Transverse colon (tissue), 4 donors: ENCODE measurements around the gene FER. TPM values are rescaled to one million over a fixed set of nuclear protein-coding genes. Genes with fewer than 3 reads are reported as not detected.

Source experiments
- DNase-seq: peaks from one replicate; pipeline ENCODE4 v3.0.0-alpha.2; 2019
- H3K27ac ChIP-seq, 4 donors: fragments of 200-600 bp; sonication (generic); 2 replicates each; pipeline ENCODE4 v1.5.1; 2016 to 2018; ENCODE audit warnings: inconsistent platforms in 4 of 4
- H3K27me3 ChIP-seq: fragments of 200-600 bp; sonication (generic); 2 replicates; pipeline ENCODE4 v1.5.1; 2017; ENCODE audit warnings: inconsistent platforms
- H3K36me3 ChIP-seq, 4 donors: fragments of 200-600 bp; sonication (generic); 2 replicates each; pipeline ENCODE4 v1.5.1; 2017 to 2019; ENCODE audit warnings: inconsistent platforms in 4 of 4
- H3K4me1 ChIP-seq, 4 donors: fragments of 200-600 bp; sonication (generic); 2 replicates each; pipeline ENCODE4 v1.5.1; 2017 to 2020; ENCODE audit warnings: inconsistent platforms in 4 of 4
- H3K4me3 ChIP-seq, 4 donors: fragments of 200-600 bp; sonication (generic); 1 replicate in 1 of 4; 2 replicates in 3 of 4; pipeline versions ENCODE4 v1.5.1 to v1.6.1; 2017 to 2019; ENCODE audit warnings: inconsistent platforms in 4 of 4
- H3K9me3 ChIP-seq, 2 donors: fragments of 200-600 bp; sonication (generic); 2 replicates each; pipeline ENCODE4 v1.5.1; 2017 to 2019; ENCODE audit warnings: inconsistent platforms in 2 of 2
- CTCF ChIP-seq, 5 experiments: fragments of 200-600 bp in 3 of 5; fragments of 450-650 bp in 2 of 5; sonication (generic) in 3 of 5; IDR thresholded peaks; 1 replicate in 2 of 5; 2 replicates in 3 of 5; pipeline ENCODE4 v1.5.1; 2016 to 2017; ENCODE audit warnings: antibody characterized with exemption in 5 of 5, inconsistent platforms in 3 of 5, mild to moderate bottlenecking in 2 of 5, moderate library complexity in 1 of 5
- EP300 ChIP-seq: sonication (generic); formaldehyde crosslinking; IDR thresholded peaks from one replicate; pipeline ENCODE4 v1.6.1; 2017; ENCODE audit warnings: antibody characterized with exemption, low read depth
- POLR2A ChIP-seq: fragments of 450-650 bp; IDR thresholded peaks from one replicate; pipeline ENCODE4 v1.6.1; 2016; ENCODE audit warnings: antibody characterized with exemption, mild to moderate bottlenecking, moderate library complexity
- POLR2AphosphoS5 ChIP-seq, 3 donors: sonication (generic); formaldehyde crosslinking; IDR thresholded peaks; one replicate each; pipeline ENCODE4 v1.6.1; 2016; ENCODE audit warnings: antibody characterized with exemption in 3 of 3
- WGBS, 2 donors: methylation state at CpG; one replicate each; pipeline ENCODE4 v1.1.5; 2018; ENCODE audit warnings: low coverage in 1 of 2; 5-methylcytosine and 5-hydroxymethylcytosine counted together
- in situ Hi-C, 4 donors: fragments of 200-750 bp; cut with MboI; loops; one replicate each; pipeline versions ENCODE4 v1.15.0 to v1.15.1; 2017; ENCODE audit warnings: low sequenced_read_pairs in 3 of 4, low pct_ligation_motif_present in 1 of 4, low pct_unique_long_range_greater_than_20kb in 1 of 4
- intact Hi-C: fragments of 100-400 bp; cut with DNase I; formaldehyde crosslinking; loops from one replicate; pipeline ENCODE4 v1.15.1; 2023; ENCODE audit warnings: low total_unique reads
- total RNA-seq, 4 donors: library from RNA; depleted of rRNA; stranded (reverse); fragments of >200 nt; gene quantifications; one replicate each; pipeline ENCODE4 v1.1.0, GENCODE V29; 2016

The FER gene
- total RNA-seq, 4 donors from 2014 or later, result 7.5 to 25.5 (median 13.1) TPM

GRCh38 chr5:109028608-109029299 lies 281.1 kb downstream of the FER start:
- 73 to 86% methylated on average over 1 to 2 of the region's 2 CpGs for WGBS, 2 donors

GRCh38 chr5:109029847-109030246 lies 282.1 kb downstream of the FER start:
- 82 to 100% methylated on average over 1 of the region's 1 CpG for WGBS, 2 donors
- TF ChIP-seq POLR2A (no peak), POLR2AphosphoS5 (IDR thresholded peaks at IDR 0.05) (no peak), EP300 (no peak), CTCF (IDR thresholded peaks at IDR 0.05) (no peak)
- intact Hi-C loops, result no loop called here

More at GRCh38 chr5:109028608-109029299, 281.1 kb downstream of the FER start:
- Histone ChIP-seq H3K27me3 (no peaks in the 10 kb centered on the region), H3K4me3 (no peak overlapping the region), H3K27ac (no peak overlapping the region), H3K9me3 (no peaks in the 10 kb centered on the region), H3K4me1 (no peaks in the 10 kb centered on the region), H3K36me3 (no peaks in the 10 kb centered on the region)
- TF ChIP-seq CTCF (IDR thresholded peaks at IDR 0.05) (no peak), POLR2A (no peak), POLR2AphosphoS5 (IDR thresholded peaks at IDR 0.05) (no peak), EP300 (no peak)
- intact Hi-C loops (no loop called here), in situ Hi-C loops (no loop called here)
- no peak for DNase-seq

GRCh38 chr5:109030360-109031143 lies 282.9 kb downstream of the FER start:
- Histone ChIP-seq H3K36me3 (no peaks in the 10 kb centered on the region), H3K4me3 (no peak overlapping the region), H3K27ac (no peak overlapping the region), H3K27me3 (no peaks in the 10 kb centered on the region), H3K4me1 (no peaks in the 10 kb centered on the region), H3K9me3 (no peaks in the 10 kb centered on the region)
- intact Hi-C loops, result no loop called here
- 90 to 100% methylated on average over 1 to 2 of the region's 2 CpGs for WGBS, 2 donors
- no peak for DNase-seq
- in situ Hi-C loops, result no loop called here
- TF ChIP-seq EP300 (no peak), POLR2A (no peak), POLR2AphosphoS5 (IDR thresholded peaks at IDR 0.05) (no peak), CTCF (IDR thresholded peaks at IDR 0.05) (no peak)

More at GRCh38 chr5:109029847-109030246, 282.1 kb downstream of the FER start:
- H3K4me1 ChIP-seq, result no peaks in the 10 kb centered on the region
- H3K27me3 ChIP-seq, result no peaks in the 10 kb centered on the region
- DNase-seq, result no peak
- no peak overlapping the region for H3K27ac ChIP-seq
- no peaks in the 10 kb centered on the region for H3K36me3 ChIP-seq
- no peaks in the 10 kb centered on the region for H3K9me3 ChIP-seq
- in situ Hi-C loops, result no loop called here
- H3K4me3 ChIP-seq, result no peak overlapping the region

- Histone ChIP-seq H3K36me3 (no peaks in the 10 kb centered on the region), H3K27ac (no peak overlapping the region), H3K4me3 (no peak overlapping the region), H3K9me3 (no peaks in the 10 kb centered on the region), H3K27me3 (no peaks in the 10 kb centered on the region), H3K4me1 (no peaks in the 10 kb centered on the region)
- no peak for TF ChIP-seq POLR2AphosphoS5 (IDR thresholded peaks at IDR 0.05)
- no peak for TF ChIP-seq EP300
- TF ChIP-seq CTCF (IDR thresholded peaks at IDR 0.05), result no peak
- no peak for TF ChIP-seq POLR2A
- no peak for DNase-seq
- in situ Hi-C loops, result no loop called here
- WGBS, 2 donors, result 91% methylated on average over 1 of the region's 1 CpG; no CpG with 5 or more reads in 1 of the 2 donors
- intact Hi-C loops, result no loop called here
Measured at GRCh38 chr5:109034306-109034705, 286.6 kb downstream of the FER start.
